Glomerular visceral epithelial cell (primary cell): Measurements from ENCODE around the gene FARP1.
"Not testable (repeated sequence)": the region's sequence is repeated elsewhere in the genome, so short reads cannot be mapped to it uniquely, and the experiment has no call there.

Experiments
- DNase-seq: peaks from one replicate; pipeline ENCODE4 v3.0.0-alpha.2; 2016; ENCODE audit errors: extremely low spot score

FARP1 gene

DNA sequence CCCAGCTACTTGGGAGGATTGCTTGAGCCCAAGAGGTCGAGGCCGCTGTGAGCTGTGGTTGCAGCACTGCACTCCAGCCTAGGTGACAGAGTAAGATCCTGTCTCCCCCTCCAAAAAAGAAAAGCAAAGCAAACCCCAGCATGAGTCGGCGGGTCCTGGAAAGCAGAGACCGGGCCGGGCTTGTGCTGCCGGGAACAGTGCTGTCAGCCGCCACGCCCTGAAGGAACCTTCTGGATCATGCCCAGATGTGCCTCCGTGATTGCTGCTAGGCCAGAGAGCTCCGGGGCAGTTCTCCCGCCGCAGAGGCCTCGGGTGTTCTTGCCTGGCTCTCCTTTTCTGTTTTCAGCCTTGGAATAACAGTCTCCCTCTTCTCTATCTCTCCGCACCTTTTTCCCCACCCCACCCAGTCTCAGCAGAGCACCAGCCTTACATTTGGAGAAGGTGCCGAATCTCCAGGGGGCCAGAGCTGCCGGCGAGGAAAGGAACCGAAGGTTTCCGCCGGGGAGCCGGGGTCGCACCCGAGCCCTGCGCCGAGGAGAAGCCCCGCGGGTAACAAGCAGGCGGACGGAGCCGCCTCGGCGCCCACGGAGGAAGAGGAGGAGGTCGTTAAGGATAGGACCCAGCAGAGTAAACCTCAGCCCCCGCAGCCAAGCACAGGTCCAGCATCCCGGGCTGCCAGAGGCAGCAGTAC lies 252.1 kb downstream of the FARP1 start:
- DNase-seq: no peak

DNA sequence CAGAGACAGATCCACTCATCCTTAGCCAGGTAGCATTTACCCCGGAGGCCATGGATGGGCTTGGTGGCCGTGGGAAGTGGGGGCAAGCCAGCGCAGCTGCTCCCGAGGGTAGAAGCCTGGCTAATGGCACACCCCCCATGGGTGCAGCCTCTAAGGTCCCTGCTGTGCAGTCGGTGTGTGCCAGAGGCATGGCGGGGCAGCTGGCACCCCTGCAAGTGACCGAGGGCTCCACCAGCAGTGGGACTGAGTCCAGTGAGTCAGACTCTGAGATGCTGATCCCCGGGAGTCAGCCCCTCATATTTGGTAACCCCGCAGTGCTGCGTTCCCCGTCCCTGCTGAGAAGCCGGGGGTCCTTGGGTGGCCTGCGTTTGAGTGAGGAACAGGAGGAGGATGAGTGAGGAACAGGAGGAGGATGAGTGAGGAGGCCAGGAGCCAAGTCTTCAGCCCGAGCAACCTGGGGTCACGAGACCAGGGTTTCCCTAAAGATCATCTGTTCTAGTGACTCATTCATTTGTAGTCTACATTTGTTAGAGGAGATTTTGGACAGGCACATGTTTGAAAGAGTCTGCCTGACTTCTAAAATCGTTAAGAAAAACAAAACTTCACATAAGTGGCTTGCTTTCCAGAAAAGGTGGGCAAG lies 253.3 kb downstream of the FARP1 start:
- no peak for DNase-seq

DNA sequence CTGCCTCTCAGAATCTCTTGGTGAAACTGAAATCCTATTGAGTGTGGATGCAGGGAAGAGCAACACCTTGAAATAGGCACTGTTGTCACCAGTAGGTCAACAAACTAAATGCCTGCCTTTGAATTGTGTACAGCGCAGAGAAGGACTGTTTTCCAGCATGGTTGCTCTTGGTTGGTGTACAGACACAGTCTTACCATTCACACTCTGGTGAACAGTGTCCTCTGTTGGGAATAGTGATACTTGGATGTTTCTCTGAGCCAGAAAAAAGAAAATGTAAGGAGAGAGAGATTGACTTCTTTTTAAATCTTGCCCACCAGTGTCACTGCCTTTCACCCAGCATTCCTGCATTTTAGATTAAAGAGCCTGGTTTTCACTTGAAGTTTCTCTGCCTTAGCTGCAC lies 254.3 kb downstream of the FARP1 start:
- DNase-seq: no peak

DNA sequence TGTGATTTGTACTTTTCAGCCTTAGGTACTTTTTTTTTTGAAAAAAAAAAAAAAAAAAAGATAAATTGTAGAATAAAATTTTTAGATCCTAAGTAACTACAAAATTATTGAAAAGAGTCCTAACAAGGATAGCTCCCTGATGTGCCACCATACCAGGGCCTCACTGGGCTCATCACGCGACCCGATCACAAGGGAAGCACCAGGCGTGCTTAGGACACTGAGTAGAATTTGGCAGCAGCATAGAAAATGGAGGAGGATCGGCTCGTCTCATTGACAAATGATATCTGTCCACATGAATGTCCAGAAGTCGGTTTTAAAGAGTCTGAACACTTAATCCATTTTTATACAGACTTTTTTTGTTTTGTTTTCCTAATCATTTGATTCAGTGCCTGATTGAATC lies 255.0 kb downstream of the FARP1 start:
- DNase-seq: no peak

DNA sequence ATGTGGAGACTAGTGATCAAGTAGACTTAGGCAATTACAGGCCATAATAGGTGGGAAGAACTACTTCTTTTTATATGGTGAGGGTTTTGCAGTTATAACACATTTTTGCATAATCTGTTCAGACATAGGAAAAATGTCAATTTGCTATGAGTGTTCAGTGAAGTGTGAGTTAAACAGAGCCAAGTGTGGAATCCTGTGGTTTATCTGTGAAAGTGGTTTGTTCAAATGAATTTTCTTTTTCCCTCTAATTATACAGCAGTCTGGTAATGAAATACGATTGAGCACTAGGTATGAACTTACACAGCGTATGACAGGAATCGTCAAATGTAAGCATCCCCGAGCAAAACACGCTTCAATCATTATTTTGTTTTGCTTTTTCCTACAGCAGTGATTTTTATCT lies 255.7 kb downstream of the FARP1 start:
- DNase-seq: no peak

GRCh38 chr13:98399756-98400155 lies 256.9 kb downstream of the FARP1 start:
- no peak for DNase-seq

GRCh38 chr13:98401934-98402333 lies 259.0 kb downstream of the FARP1 start:
- DNase-seq: no peak

GRCh38 chr13:98403076-98403475 lies 260.2 kb downstream of the FARP1 start:
- no peak for DNase-seq

GRCh38 chr13:98405107-98405571 lies 262.2 kb downstream of the FARP1 start:
- no peak for DNase-seq

- DNase-seq: no peak
These were observed 262.9 kb downstream of the FARP1 start for GRCh38 chr13:98405690-98406344.

- no peak for DNase-seq
These were observed 263.5 kb downstream of the FARP1 start for GRCh38 chr13:98406427-98406826.

GRCh38 chr13:98406971-98407370 lies 264.1 kb downstream of the FARP1 start:
- DNase-seq: no peak

GRCh38 chr13:98407575-98407974 lies 264.7 kb downstream of the FARP1 start:
- DNase-seq: no peak

- DNase-seq: no peak
These were observed 266.4 kb downstream of the FARP1 start for GRCh38 chr13:98409281-98409680.

- no peak for DNase-seq
These were observed 267.7 kb downstream of the FARP1 start for GRCh38 chr13:98410612-98411011.

DNA sequence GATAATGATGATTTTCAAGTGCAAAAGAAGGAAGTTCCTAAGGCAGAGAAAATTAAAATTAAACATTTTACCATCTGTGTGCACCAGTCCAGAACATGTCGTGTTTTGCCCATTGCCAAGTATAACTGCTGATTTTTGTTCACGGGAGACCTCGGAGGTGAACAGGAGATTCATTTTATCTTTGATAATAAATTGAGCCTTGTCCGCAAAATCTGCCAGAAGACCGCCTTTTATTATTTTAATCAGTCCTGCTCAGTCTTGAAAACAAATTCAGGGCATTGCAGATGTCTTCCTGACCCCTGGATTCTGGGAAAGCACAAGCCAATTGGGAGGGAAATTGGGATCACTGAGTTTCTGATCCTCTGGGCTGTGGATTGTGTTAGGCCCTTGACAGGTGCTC lies 268.1 kb downstream of the FARP1 start:
- no peak for DNase-seq

GRCh38 chr13:98411617-98412265 lies 268.8 kb downstream of the FARP1 start:
- DNase-seq: no peak

DNA sequence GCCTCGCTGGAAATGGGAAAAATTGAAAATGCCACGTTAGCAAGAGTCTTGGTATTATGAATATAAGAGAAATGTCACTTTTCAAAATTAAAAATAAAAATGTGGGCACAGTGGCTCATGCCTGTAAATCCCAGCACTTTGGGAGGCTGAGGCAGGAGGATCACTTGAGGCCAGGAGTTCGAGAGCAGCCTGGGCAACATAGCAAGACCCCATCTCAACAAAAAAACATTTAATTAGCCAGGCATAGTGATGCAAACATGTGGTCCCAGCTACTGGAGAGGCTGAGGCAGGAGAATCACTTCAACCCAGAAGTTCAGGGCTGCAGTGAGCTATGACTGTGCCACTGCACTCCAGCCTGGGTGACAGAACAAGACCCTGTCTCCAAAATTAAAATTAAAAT lies 270.4 kb downstream of the FARP1 start:
- not testable (repeated sequence) for DNase-seq

GRCh38 chr13:98413796-98414195 lies 270.9 kb downstream of the FARP1 start:
- DNase-seq: no peak

DNA sequence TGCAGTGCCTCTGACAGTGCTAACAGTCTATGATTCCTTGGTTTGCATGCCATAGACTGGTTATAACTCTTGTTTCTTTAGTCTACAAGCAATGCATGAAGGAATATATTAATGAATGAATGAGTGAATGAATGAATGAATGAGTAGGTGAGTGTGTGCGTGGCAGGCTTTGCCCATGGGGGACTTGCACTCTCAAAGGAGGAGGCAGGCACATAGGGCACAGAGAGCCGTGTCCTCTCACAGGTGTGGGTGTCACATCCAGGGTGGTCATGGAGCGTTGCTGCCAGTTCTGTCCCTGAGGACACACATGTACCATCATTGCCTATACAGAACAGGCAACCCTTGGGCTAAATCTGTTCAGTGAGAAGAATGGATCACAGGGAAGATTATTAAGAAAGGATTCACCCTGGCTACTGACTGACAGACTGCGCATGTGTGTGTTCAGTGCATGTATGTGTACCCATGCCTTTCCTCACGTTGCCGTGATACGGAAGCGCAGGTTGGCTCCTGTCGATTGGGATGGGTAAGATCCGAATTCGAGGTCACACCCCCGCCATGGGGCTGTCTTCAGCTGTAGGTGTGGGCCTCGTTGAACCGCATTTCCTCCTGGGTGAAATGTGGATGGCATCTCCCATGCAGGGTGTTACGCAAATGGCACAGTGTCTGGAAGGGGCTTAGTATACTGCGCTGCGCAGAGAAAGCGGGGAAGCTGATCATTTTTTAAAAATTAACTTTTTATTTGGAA lies 272.6 kb downstream of the FARP1 start:
- DNase-seq: no peak

DNA sequence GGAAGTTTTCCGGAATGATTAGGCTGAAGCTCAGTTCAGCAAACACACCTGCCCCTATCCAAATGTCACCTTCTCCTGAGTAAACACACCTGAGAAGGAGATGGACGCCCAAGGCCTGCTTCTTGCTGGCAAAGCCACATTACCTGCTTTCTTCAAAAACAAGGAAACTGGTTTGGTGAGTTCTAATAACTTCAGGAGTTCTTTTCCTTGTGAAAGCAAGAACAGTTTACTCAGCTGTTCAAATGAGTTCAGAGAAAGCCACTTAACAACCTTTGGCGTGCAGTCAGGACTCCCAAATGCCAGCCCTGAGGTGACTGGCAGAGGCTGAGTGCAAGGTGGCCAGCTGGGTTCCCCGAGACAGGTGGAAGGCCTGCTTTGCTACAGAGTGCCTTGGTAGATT lies 273.5 kb downstream of the FARP1 start:
- DNase-seq: no peak
